NCI-H1694 treated with DMSO at 0.1 percent for 48 hours (cell line): ENCODE results near the gene RAD9B.
"Not testable (repeated sequence)": the region's sequence is repeated elsewhere in the genome, so short reads cannot be mapped to it uniquely, and the experiment has no call there.

Experiments used
- DNase-seq: peaks from one replicate; lab custom pipeline; 2025; lab: John Stamatoyannopoulos, UW

Gene RAD9B

GRCh38 chr12:110501752-110502738 lies at the start of gene RAD9B, which contains the start of gene VPS29:
TSS of gene RAD9B (plus strand) at chr12:110502331. CDS start at chr12:110502338, 7 bp downstream.
TSS of gene VPS29 (minus strand) at chr12:110502111. CDS start at chr12:110502051, 60 bp downstream.
- peak; percentile 86 for DNase-seq

GRCh38 chr12:110453569-110454296 lies 48.4 kb upstream of the RAD9B start:
- DNase-seq, result no peak

- DNase-seq, result no peak
Observed at GRCh38 chr12:110458756-110459155, 43.4 kb upstream of the RAD9B start.

- DNase-seq, result not testable (repeated sequence)
Observed at GRCh38 chr12:110461189-110461588, 40.9 kb upstream of the RAD9B start.

- no peak for DNase-seq
Observed at GRCh38 chr12:110465024-110465423, 37.1 kb upstream of the RAD9B start.

GRCh38 chr12:110465765-110466164 lies 36.4 kb upstream of the RAD9B start:
- not testable (repeated sequence) for DNase-seq

GRCh38 chr12:110466791-110467190 lies 35.3 kb upstream of the RAD9B start:
- DNase-seq, result no peak

- DNase-seq, result no peak
Observed at GRCh38 chr12:110467847-110468213, 34.3 kb upstream of the RAD9B start.

- peak; percentile 94 for DNase-seq
Observed at GRCh38 chr12:110468214-110469048, 33.7 kb upstream of the RAD9B start, which contains the start of the genes FAM216A and GPN3. TSS of gene FAM216A (plus strand) at chr12:110468845. CDS start at chr12:110468876, 31 bp downstream. TSS of gene GPN3 (minus strand) at chr12:110468257. CDS start at chr12:110468203, 54 bp downstream.

- no peak for DNase-seq
Observed at GRCh38 chr12:110475426-110475825, 26.7 kb upstream of the RAD9B start.

- no peak for DNase-seq
Observed at GRCh38 chr12:110498984-110499706, 3.0 kb upstream of the RAD9B start.

- DNase-seq, result peak; percentile 7
Observed at GRCh38 chr12:110501399-110501751, 756 bp upstream of the RAD9B start.

- DNase-seq, result no peak
Observed at GRCh38 chr12:110503432-110503831, 1.3 kb downstream of the RAD9B start.

- no peak for DNase-seq
Observed at GRCh38 chr12:110505332-110505731, 3.2 kb downstream of the RAD9B start.

GRCh38 chr12:110508071-110508586 lies 6.0 kb downstream of the RAD9B start:
- DNase-seq, result no peak

GRCh38 chr12:110513842-110514241 lies 11.7 kb downstream of the RAD9B start:
- DNase-seq, result no peak

- no peak for DNase-seq
Observed at GRCh38 chr12:110514363-110514762, 12.2 kb downstream of the RAD9B start.

GRCh38 chr12:110516995-110517394 lies 14.9 kb downstream of the RAD9B start:
- no peak for DNase-seq

- DNase-seq, result not testable (repeated sequence)
Observed at GRCh38 chr12:110518014-110518413, 15.9 kb downstream of the RAD9B start.

GRCh38 chr12:110520876-110521712 lies 19.0 kb downstream of the RAD9B start:
- not testable (repeated sequence) for DNase-seq
